H1 (cell line): Measurements from ENCODE around the gene FLT3. TPM values are rescaled to one million over a fixed set of nuclear protein-coding genes. Genes with fewer than 3 reads are reported as not detected.

ENCODE experiments used
- CTCF ChIA-PET: fragments of 300-600 bp; sonication (Branson Sonifier 250); formaldehyde crosslinking; loops from one replicate; lab custom pipeline; 2021; ENCODE audit not compliant: partially characterized antibody; lab: Charles Lee
- POLR2A ChIA-PET: fragments of 300-600 bp; sonication (Branson Sonifier 250); formaldehyde crosslinking; loops from one replicate; lab custom pipeline; 2021; ENCODE audit warnings: inconsistent platforms; ENCODE audit not compliant: partially characterized antibody; lab: Charles Lee
- DNase-seq, 2 experiments: peaks; one replicate each; pipeline versions ENCODE4 v3.0.0 to v3.0.0-alpha.2; 2010 to 2022; ENCODE audit warnings: low spot score in 2 of 2, low read depth in 1 of 2, mixed read lengths in 1 of 2
- FAIRE-seq: peaks from 2 replicates; lab custom pipeline; 2011; peaks lifted over from hg19 to GRCh38; lab: Jason Lieb, UNC
- H2AFZ ChIP-seq: 2 replicates; pipeline ENCODE4 v1.8.1; 2012; ENCODE audit warnings: low read length, inconsistent platforms
- H2AK5ac ChIP-seq: 2 replicates; pipeline ENCODE4 v1.6.1; 2013; ENCODE audit warnings: low read depth, low read length
- H2BK120ac ChIP-seq: replicated peaks from 2 replicates; pipeline ENCODE3; 2013; ENCODE audit warnings: low read depth, low read length, inconsistent platforms
- H2BK12ac ChIP-seq: 2 replicates; pipeline ENCODE4 v1.6.1; 2013; ENCODE audit warnings: low read depth, low read length
- H2BK15ac ChIP-seq: 2 replicates; pipeline ENCODE4 v1.6.1; 2013; ENCODE audit warnings: low read length
- H2BK20ac ChIP-seq: 2 replicates; pipeline ENCODE4 v1.6.1; 2013; ENCODE audit warnings: low read length
- H2BK5ac ChIP-seq: 2 replicates; pipeline ENCODE4 v1.6.1; 2013; ENCODE audit warnings: low read depth, low read length
- H3K14ac ChIP-seq: 2 replicates; pipeline ENCODE4 v1.6.1; 2013; ENCODE audit warnings: inconsistent platforms; ENCODE audit not compliant: insufficient read length
- H3K18ac ChIP-seq: 2 replicates; pipeline ENCODE4 v1.6.1; 2013; ENCODE audit warnings: low read length; ENCODE audit errors: extremely low read depth
- H3K23ac ChIP-seq: 2 replicates; pipeline ENCODE4 v1.6.1; 2013; ENCODE audit warnings: inconsistent platforms; ENCODE audit not compliant: insufficient read length
- H3K23me2 ChIP-seq: 2 replicates; pipeline ENCODE4 v1.6.1; 2013; ENCODE audit warnings: low read depth, low read length
- H3K27ac ChIP-seq: 2 replicates; pipeline ENCODE4 v1.6.1; 2011; ENCODE audit warnings: low read depth, low read length, inconsistent platforms
- H3K27me3 ChIP-seq, 4 experiments: replicated peaks in 1 of 4; 1 replicate in 1 of 4; 2 replicates in 3 of 4; pipeline versions ENCODE4 v1.6.1 to v1.8.1; 2011 to 2013; ENCODE audit warnings: low read length in 3 of 4, mild to moderate bottlenecking in 3 of 4, inconsistent platforms in 2 of 4, mixed read lengths in 2 of 4, moderate library complexity in 1 of 4; ENCODE audit not compliant: control insufficient read depth in 3 of 4, insufficient read depth in 3 of 4; ENCODE audit errors: extremely low read depth in 1 of 4
- H3K36me3 ChIP-seq, 4 experiments: 2 replicates each; pipeline versions ENCODE4 v1.6.1 to v1.8.1; 2011 to 2013; ENCODE audit warnings: mild to moderate bottlenecking in 4 of 4, low read length in 3 of 4, moderate library complexity in 2 of 4, control low read depth in 1 of 4, inconsistent platforms in 1 of 4; ENCODE audit not compliant: insufficient read depth in 4 of 4, control insufficient read depth in 2 of 4
- H3K4ac ChIP-seq: replicated peaks from 2 replicates; pipeline ENCODE3; 2013; ENCODE audit warnings: low read length, low read depth, mixed read lengths, inconsistent platforms; ENCODE audit not compliant: insufficient read length
- H3K4me1 ChIP-seq, 4 experiments: replicated peaks in 1 of 4; 1 replicate in 1 of 4; 2 replicates in 3 of 4; pipeline versions ENCODE4 v1.6.1 to v1.8.1; 2011 to 2013; ENCODE audit warnings: low read length in 3 of 4, inconsistent platforms in 2 of 4, mixed read lengths in 1 of 4; ENCODE audit not compliant: insufficient read depth in 4 of 4, control insufficient read depth in 3 of 4
- H3K4me2 ChIP-seq, 2 experiments: 2 replicates each; pipeline versions ENCODE4 v1.6.1 to v1.8.1; 2011 to 2013; ENCODE audit warnings: low read depth in 2 of 2, low read length in 2 of 2, control low read depth in 1 of 2, inconsistent platforms in 1 of 2, mild to moderate bottlenecking in 1 of 2; ENCODE audit not compliant: insufficient read depth in 1 of 2
- H3K4me3 ChIP-seq, 4 experiments: fragments of 200-600, 300-600 bp in 1 of 4; sonication (generic), shearing (Covaris generic), sonication (Bioruptor Twin) in 1 of 4; 2 replicates each; pipeline versions ENCODE4 v1.5.1 to v1.8.1; 2011 to 2016; ENCODE audit warnings: low read length in 4 of 4, low read depth in 3 of 4, control low read depth in 2 of 4, inconsistent platforms in 2 of 4, mild to moderate bottlenecking in 2 of 4, mixed read lengths in 1 of 4, moderate library complexity in 1 of 4; ENCODE audit not compliant: insufficient read depth in 2 of 4; ENCODE audit errors: extremely low read depth in 1 of 4
- H3K56ac ChIP-seq: replicated peaks from 2 replicates; pipeline ENCODE3; 2013; ENCODE audit warnings: low read depth, mild to moderate bottlenecking, mixed read lengths, low read length, inconsistent platforms; ENCODE audit not compliant: insufficient read length
- H3K79me1 ChIP-seq: 2 replicates; pipeline ENCODE4 v1.6.1; 2013; ENCODE audit warnings: low read depth, low read length, control low read depth
- H3K79me2 ChIP-seq, 2 experiments: 2 replicates each; pipeline versions ENCODE4 v1.6.1 to v1.8.1; 2012 to 2013; ENCODE audit warnings: low read length in 2 of 2, mild to moderate bottlenecking in 2 of 2, inconsistent platforms in 1 of 2; ENCODE audit not compliant: insufficient read depth in 2 of 2, control insufficient read depth in 1 of 2
- H3K9ac ChIP-seq, 4 experiments: replicated peaks in 1 of 4; 1 replicate in 1 of 4; 2 replicates in 3 of 4; pipeline versions ENCODE4 v1.6.1 to v1.8.1; 2011 to 2013; ENCODE audit warnings: low read depth in 3 of 4, low read length in 3 of 4, control low read depth in 2 of 4, mild to moderate bottlenecking in 2 of 4, moderate library complexity in 2 of 4, inconsistent platforms in 1 of 4; ENCODE audit errors: extremely low read depth in 1 of 4
- H3K9me3 ChIP-seq, 2 experiments: 2 replicates each; pipeline versions ENCODE4 v1.6.1 to v1.8.1; 2012 to 2013; ENCODE audit warnings: mild to moderate bottlenecking in 2 of 2, moderate library complexity in 2 of 2, control low read depth in 1 of 2, inconsistent platforms in 1 of 2, low read depth in 1 of 2, low read length in 1 of 2, mixed read lengths in 1 of 2; ENCODE audit not compliant: insufficient read depth in 2 of 2
- H4K20me1 ChIP-seq, 2 experiments: replicated peaks in 1 of 2; 2 replicates each; pipeline versions ENCODE3 to v1.8.1; 2011 to 2013; ENCODE audit warnings: inconsistent platforms in 2 of 2, low read length in 2 of 2, mild to moderate bottlenecking in 1 of 2; ENCODE audit not compliant: insufficient read depth in 2 of 2, control insufficient read depth in 1 of 2
- H4K5ac ChIP-seq: 2 replicates; pipeline ENCODE4 v1.6.1; 2013; ENCODE audit warnings: low read length, low read depth, mixed read lengths, inconsistent platforms; ENCODE audit not compliant: insufficient read length
- H4K8ac ChIP-seq: 2 replicates; pipeline ENCODE4 v1.8.0; 2013; ENCODE audit warnings: mild to moderate bottlenecking, moderate library complexity, low read length, inconsistent platforms; ENCODE audit not compliant: insufficient read depth; ENCODE audit errors: extremely low read depth
- H4K91ac ChIP-seq: replicated peaks from 2 replicates; pipeline ENCODE3; 2013; ENCODE audit warnings: low read length, mixed read lengths, inconsistent platforms; ENCODE audit not compliant: insufficient read length
- CBX8 ChIP-seq: fragments of 300-800, 300-1000 bp; sonication (generic); IDR thresholded peaks from 2 replicates; pipeline ENCODE4 v1.7.1; 2016; ENCODE audit warnings: low read depth, low read length, borderline replicate concordance
- RNF2 ChIP-seq: fragments of 200-900, 300-1000 bp; sonication (generic); IDR thresholded peaks from 2 replicates; pipeline ENCODE4 v1.7.1; 2016; ENCODE audit warnings: borderline replicate concordance, low read depth, mild to moderate bottlenecking, antibody characterized with exemption, low read length; ENCODE audit not compliant: poor library complexity, severe bottlenecking; ENCODE audit errors: missing control alignments
- ZNF274 ChIP-seq: IDR thresholded peaks from 2 replicates; pipeline ENCODE4 v1.7.0; 2012; ENCODE audit warnings: low read length, borderline replicate concordance; ENCODE audit errors: extremely low read depth
- WGBS, 2 experiments: shearing (Covaris generic) in 1 of 2; methylation state at CpG; one replicate each; pipeline versions ENCODE4 v1.1.6 to v1.1.7; 2013 to 2015; ENCODE audit warnings: low lambda C conversion rate in 2 of 2, mixed read lengths in 2 of 2, inconsistent platforms in 1 of 2, low coverage in 1 of 2, missing lambda C conversion rate in 1 of 2; ENCODE audit not compliant: insufficient replicate concordance in 2 of 2, insufficient coverage in 1 of 2, insufficient read length in 1 of 2; ENCODE audit errors: extremely low coverage in 1 of 2, missing lambda C conversion rate in 1 of 2; 5-methylcytosine and 5-hydroxymethylcytosine counted together
- polyA plus RNA-seq, 7 experiments: library from polyadenylated mRNA; depleted of rRNA in 3 of 7; stranded (reverse) in 5 of 7; unstranded in 2 of 7; fragments of >200 nt in 5 of 7; fragments of 200-250 nt in 2 of 7; gene quantifications; 1 replicate in 5 of 7; 2 replicates in 1 of 7; 4 replicates in 1 of 7; pipeline versions ENCODE4 v1.2.1 to v1.2.3, GENCODE V29; 2011 to 2013; ENCODE audit warnings: missing spikeins in 2 of 7, mixed read lengths in 2 of 7
- total RNA-seq: library from RNA; stranded (reverse); fragmentation: NEBNext Ultra II Directional; extraction: Animal tissue kit (Norgen Biotek cat#: 25700); gene quantifications from 2 replicates; pipeline ENCODE4 v1.2.1, GENCODE V29; 2021

The FLT3 gene
- total and polyA plus RNA-seq, 2 of the 8 experiments (the other 6 are each of a cell fraction or from before 2014, with no cell fraction given) = 0.44 to 0.71 TPM

- WGBS, 2 experiments = 8% methylated on average over 7 of the region's 7 CpGs; no CpG with 5 or more reads in 1 of the 2 experiments
- Histone ChIP-seq H3K18ac (no peak overlapping the region), H3K9me3 (no peaks in the 10 kb centered on the region), H2AK5ac (no peak overlapping the region), H3K4me3 (no peak overlapping the region; a peak in 1 of 8 replicates), H3K9ac (no peak overlapping the region), H2BK12ac (no peak overlapping the region), H2BK120ac (no peak overlapping the region), H4K8ac (no peak overlapping the region), H3K4me1 (peaks cover 8 to 58% (median 37%) of the 10 kb centered on the region in 4 experiments), H3K4ac (no peak overlapping the region), H3K27me3 (peaks cover 93 to 100% (median 98%) of the 10 kb centered on the region in 4 experiments), H3K27ac (no peak overlapping the region), H3K56ac (no peak overlapping the region), H3K4me2 (peak overlapping the region in 1 of 2 experiments; percentile 83; a peak in 1 of 4 replicates), H3K14ac (no peak overlapping the region), H4K91ac (no peak overlapping the region), H3K23me2 (peaks cover 5% of the 10 kb centered on the region; the same call in 1 of the 2 replicates), H2BK15ac (no peak overlapping the region), H3K79me1 (no peaks in the 10 kb centered on the region), H4K5ac (no peak overlapping the region), H3K36me3 (peaks cover 0 to 12% (median 0%) of the 10 kb centered on the region in 4 experiments; a peak in 1 of 8 replicates), H3K23ac (no peak overlapping the region), H2BK5ac (no peak overlapping the region), H3K79me2 (no peaks in the 10 kb centered on the region), H2AFZ (no peak overlapping the region), H2BK20ac (no peak overlapping the region), H4K20me1 (peaks cover 15 to 40% of the 10 kb centered on the region in 2 experiments)
- TF ChIP-seq RNF2 (no peak), CBX8 (peak; percentile 7; the same call in 1 of the 2 replicates), ZNF274 (no peak)
- no peak for FAIRE-seq
- DNase-seq = no peak
- ChIA-PET CTCF (interaction anchor here (0.9 to 20.5 kb wide), 6 partner anchors 2 to 176 kb away, joined by 3 to 283 read pairs (median 56); partner anchors contain the start of genes CDX2 and URAD), POLR2A (interaction anchor here (1.1 to 5.6 kb wide), 6 partner anchors 8 to 174 kb away, joined by 3 to 31 read pairs (median 6); partner anchors contain the start of gene PDX1)
Measured at GRCh38 chr13:27969866-27970229, 130.5 kb downstream of the FLT3 start.
